ENCODE data around the gene NPY1R. TPM values are rescaled to one million over a fixed set of nuclear protein-coding genes. Genes with fewer than 3 reads are reported as not detected.

NPY1R gene
- polyA plus RNA-seq, 1 donor from 2014 or later, result 19.8 TPM

- H3K9me3 ChIP-seq (ENCODE audit: low read length), result no peaks in the 10 kb centered on the region
- no peak overlapping the region for H3K9ac ChIP-seq (ENCODE audit: low read length)
- no peak for TF ChIP-seq EZH2 (IDR thresholded peaks at IDR 0.05; ENCODE audit: borderline replicate concordance, insufficient read depth, low read length, poor library complexity, severe bottlenecking)
- no peak for TF ChIP-seq MXI1 (conservative IDR thresholded peaks at IDR 0.05; ENCODE audit: poor library complexity, severe bottlenecking)
- TF ChIP-seq REST (IDR thresholded peaks at IDR 0.05; ENCODE audit: borderline replicate concordance), result no peak
- no peak for TF ChIP-seq SMC3 (conservative IDR thresholded peaks at IDR 0.05; ENCODE audit: poor library complexity)
- no peak for TF ChIP-seq CTCF (IDR thresholded peaks at IDR 0.05; ENCODE audit: poor library complexity, severe bottlenecking)
- no peak for TF ChIP-seq POLR2AphosphoS5 (IDR thresholded peaks at IDR 0.05)
- no peak for TF ChIP-seq RAD21 (conservative IDR thresholded peaks at IDR 0.05)
- no peak for TF ChIP-seq EP300 (conservative IDR thresholded peaks at IDR 0.05; ENCODE audit: poor library complexity, severe bottlenecking)
- TF ChIP-seq TAF1 (IDR thresholded peaks at IDR 0.05; ENCODE audit: low read depth), result no peak
- no peaks in the 10 kb centered on the region for H3K27me3 ChIP-seq (ENCODE audit: insufficient read depth, low read depth, low read length)
- no peaks in the 10 kb centered on the region for H3K79me2 ChIP-seq (replicated peaks; ENCODE audit: insufficient read depth, low read length)
- H3K4me3 ChIP-seq (ENCODE audit: low read length), result no peak overlapping the region
- no peaks in the 10 kb centered on the region for H3F3A ChIP-seq (ENCODE audit: insufficient read depth, low read length, poor library complexity, severe bottlenecking)
- H3K36me3 ChIP-seq (ENCODE audit: insufficient read depth, low read length), result no peaks in the 10 kb centered on the region
- H2AFZ ChIP-seq (ENCODE audit: low read depth, low read length), result no peak overlapping the region
- no peak overlapping the region for H3K4me2 ChIP-seq (ENCODE audit: low read length)
- H3K9me2 ChIP-seq (ENCODE audit: insufficient read depth, low read length), result no peaks in the 10 kb centered on the region
- no peak overlapping the region for H3K27ac ChIP-seq (ENCODE audit: low read length)
- no peaks in the 10 kb centered on the region for H4K20me1 ChIP-seq (ENCODE audit: insufficient read depth)
Measured at GRCh38 chr4:163279713-163280112, 52.7 kb downstream of the NPY1R start.

DNA sequence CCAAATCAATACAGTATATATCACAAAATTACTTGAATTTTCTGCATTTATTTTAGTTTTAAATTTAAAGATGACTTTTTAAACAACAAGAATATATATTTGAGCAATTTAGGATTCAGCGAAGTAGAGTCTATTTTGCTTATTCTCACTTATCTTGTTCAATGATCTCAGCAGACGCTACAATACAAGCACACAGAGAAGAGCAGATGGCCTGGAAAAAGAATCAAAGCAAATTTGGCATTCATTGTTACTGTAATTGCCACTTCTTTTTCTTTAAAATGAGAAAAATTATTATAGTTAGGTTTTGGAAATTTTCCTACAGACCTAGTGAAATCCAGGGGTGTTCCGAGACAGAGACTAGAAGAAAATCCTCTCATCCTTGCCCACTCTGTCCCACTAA lies 57.5 kb downstream of the NPY1R start:
- Histone ChIP-seq H3K4me3 (ENCODE audit: low read length) (no peak overlapping the region), H4K20me1 (ENCODE audit: insufficient read depth) (no peaks in the 10 kb centered on the region), H3K27me3 (ENCODE audit: insufficient read depth, low read depth, low read length) (no peaks in the 10 kb centered on the region), H3K36me3 (ENCODE audit: insufficient read depth, low read length) (no peaks in the 10 kb centered on the region), H3K9ac (ENCODE audit: low read length) (no peak overlapping the region), H3K27ac (ENCODE audit: low read length) (no peak overlapping the region), H3K9me2 (ENCODE audit: insufficient read depth, low read length) (no peaks in the 10 kb centered on the region), H3F3A (ENCODE audit: insufficient read depth, low read length, poor library complexity, severe bottlenecking) (no peaks in the 10 kb centered on the region), H3K9me3 (ENCODE audit: low read length) (no peaks in the 10 kb centered on the region), H2AFZ (ENCODE audit: low read depth, low read length) (no peak overlapping the region), H3K4me2 (ENCODE audit: low read length) (no peak overlapping the region), H3K79me2 (replicated peaks; ENCODE audit: insufficient read depth, low read length) (no peaks in the 10 kb centered on the region)
- TF ChIP-seq RAD21 (conservative IDR thresholded peaks at IDR 0.05), result no peak
- TF ChIP-seq POLR2AphosphoS5 (IDR thresholded peaks at IDR 0.05), result no peak
- no peak for TF ChIP-seq TAF1 (IDR thresholded peaks at IDR 0.05; ENCODE audit: low read depth)
- no peak for TF ChIP-seq SMC3 (conservative IDR thresholded peaks at IDR 0.05; ENCODE audit: poor library complexity)

Other genes with a start within 250 kb of the NPY1R start
- 1.7 and 3.6 TPM in 2 replicates for gene NAF1, start 165.7 kb downstream of the NPY1R start, polyA plus RNA-seq
- gene NPY5R, start 11.3 kb upstream of the NPY1R start, polyA plus RNA-seq, result 1.3 and 2.3 TPM in 2 replicates
- gene TKTL2, start 141.2 kb upstream of the NPY1R start, polyA plus RNA-seq, result 0.34 and 0.42 TPM in 2 replicates
- 6.6 and 10.7 TPM in 2 replicates for gene TMA16, start 162.1 kb upstream of the NPY1R start, polyA plus RNA-seq